CD14-positive monocyte (primary cell): ENCODE results near the gene WDR64. TPM values are rescaled to one million over a fixed set of nuclear protein-coding genes. Genes with fewer than 3 reads are reported as not detected.

Experiments used
- DNase-seq, 3 donors: peaks; one replicate each; pipeline ENCODE4 v3.0.0-alpha.2; 2011 to 2022
- H2AFZ ChIP-seq: 2 replicates; pipeline ENCODE4 v1.6.0; 2012; ENCODE audit warnings: mild to moderate bottlenecking, low read depth, low read length, inconsistent platforms; ENCODE audit not compliant: insufficient read depth, poor library complexity, severe bottlenecking
- H3K27ac ChIP-seq, 2 donors: 1 replicate in 1 of 2; 2 replicates in 1 of 2; pipeline ENCODE4 v1.5.1; 2012 to 2013; ENCODE audit warnings: low read length in 2 of 2, control low read depth in 1 of 2, inconsistent platforms in 1 of 2, low read depth in 1 of 2, mild to moderate bottlenecking in 1 of 2
- H3K27me3 ChIP-seq, 2 donors: one replicate each; pipeline versions ENCODE4 v1.6.0 to v1.6.1; 2011 to 2013; ENCODE audit warnings: low read length in 2 of 2; ENCODE audit not compliant: control insufficient read depth in 2 of 2, insufficient read depth in 2 of 2
- H3K36me3 ChIP-seq, 2 donors: replicated peaks in 1 of 2; 1 replicate in 1 of 2; 2 replicates in 1 of 2; pipeline versions ENCODE4 v1.5.1 to v1.6.1; 2012 to 2013; ENCODE audit warnings: low read length in 2 of 2, control low read depth in 1 of 2, inconsistent platforms in 1 of 2, mild to moderate bottlenecking in 1 of 2; ENCODE audit not compliant: insufficient read depth in 2 of 2, control insufficient read depth in 1 of 2
- H3K4me1 ChIP-seq, 2 donors: 1 replicate in 1 of 2; 2 replicates in 1 of 2; pipeline versions ENCODE4 v1.5.1 to v1.6.1; 2012 to 2013; ENCODE audit warnings: low read length in 2 of 2, control low read depth in 1 of 2, inconsistent platforms in 1 of 2, mild to moderate bottlenecking in 1 of 2, moderate library complexity in 1 of 2; ENCODE audit not compliant: insufficient read depth in 2 of 2, control insufficient read depth in 1 of 2
- H3K4me2 ChIP-seq: replicated peaks from 2 replicates; pipeline ENCODE3; 2012; ENCODE audit warnings: low read length, moderate library complexity, mild to moderate bottlenecking; ENCODE audit not compliant: poor library complexity, severe bottlenecking; ENCODE audit errors: extremely low read depth
- H3K4me3 ChIP-seq, 3 experiments: fragments of 200-600 bp in 1 of 3; sonication (generic) in 1 of 3; replicated peaks in 1 of 3; 1 replicate in 2 of 3; 2 replicates in 1 of 3; pipeline ENCODE4 v1.5.1; 2011 to 2013; ENCODE audit warnings: low read length in 3 of 3, mild to moderate bottlenecking in 3 of 3, control low read depth in 2 of 3, low read depth in 2 of 3, inconsistent platforms in 1 of 3, moderate library complexity in 1 of 3
- H3K79me2 ChIP-seq: 2 replicates; pipeline ENCODE4 v1.6.0; 2012; ENCODE audit warnings: mild to moderate bottlenecking, control low read depth, inconsistent platforms, low read length, moderate library complexity; ENCODE audit not compliant: insufficient read depth
- H3K9ac ChIP-seq: 2 replicates; pipeline ENCODE4 v1.6.0; 2017; ENCODE audit warnings: low read length, mild to moderate bottlenecking; ENCODE audit not compliant: insufficient read depth, poor library complexity, severe bottlenecking
- H3K9me3 ChIP-seq, 2 donors: replicated peaks in 1 of 2; 1 replicate in 1 of 2; 2 replicates in 1 of 2; pipeline versions ENCODE4 v1.5.1 to v1.6.1; 2012 to 2013; ENCODE audit warnings: low read length in 2 of 2, control low read depth in 1 of 2; ENCODE audit not compliant: control insufficient read depth in 1 of 2, insufficient read depth in 1 of 2
- H4K20me1 ChIP-seq: 2 replicates; pipeline ENCODE4 v1.6.0; 2012; ENCODE audit warnings: mild to moderate bottlenecking, low read length, control low read depth, moderate library complexity; ENCODE audit not compliant: insufficient read depth
- H3K27ac Mint-ChIP-seq, 7 donors: one replicate each; pipeline ENCODE4 v1.8.0; 2020; ENCODE audit warnings: mild to moderate bottlenecking in 7 of 7, mixed read lengths in 7 of 7, moderate library complexity in 6 of 7, inconsistent platforms in 2 of 7
- H3K27me3 Mint-ChIP-seq, 3 donors: one replicate each; pipeline ENCODE4 v1.8.0; 2021 to 2022; ENCODE audit warnings: low read depth in 3 of 3, mild to moderate bottlenecking in 3 of 3, mixed read lengths in 3 of 3, moderate library complexity in 3 of 3, inconsistent platforms in 1 of 3
- H3K36me3 Mint-ChIP-seq, 2 donors: one replicate each; pipeline ENCODE4 v1.8.0; 2020; ENCODE audit warnings: mixed read lengths in 2 of 2, inconsistent platforms in 1 of 2, mild to moderate bottlenecking in 1 of 2
- H3K4me1 Mint-ChIP-seq: one replicate; pipeline ENCODE4 v1.8.0; 2020; ENCODE audit warnings: mild to moderate bottlenecking, mixed read lengths
- H3K4me3 Mint-ChIP-seq, 2 donors: one replicate each; pipeline ENCODE4 v1.8.0; 2020; ENCODE audit warnings: mild to moderate bottlenecking in 2 of 2, mixed read lengths in 2 of 2, moderate library complexity in 1 of 2
- H3K9me3 Mint-ChIP-seq, 7 donors: one replicate each; pipeline ENCODE4 v1.8.0; 2020 to 2022; ENCODE audit warnings: mixed read lengths in 7 of 7, mild to moderate bottlenecking in 6 of 7, moderate library complexity in 6 of 7, inconsistent platforms in 2 of 7
- WGBS: methylation state at CpG from one replicate; pipeline ENCODE4 v1.1.5; 2013; ENCODE audit warnings: missing lambda C conversion rate; ENCODE audit not compliant: insufficient coverage; 5-methylcytosine and 5-hydroxymethylcytosine counted together
- intact Hi-C, 2 donors: fragments of 100-400 bp; cut with micrococcal nuclease; formaldehyde crosslinking; loops; one replicate each; pipeline versions ENCODE4 v1.15.0 to v1.15.1; 2023
- polyA plus RNA-seq, 3 donors: library from polyadenylated mRNA; depleted of rRNA in 1 of 3; unstranded in 2 of 3; stranded (reverse) in 1 of 3; fragments of 300-500 nt in 2 of 3; fragments of >200 nt in 1 of 3; fragmentation: Illumina TruSeq in 2 of 3; gene quantifications; 1 replicate in 2 of 3; 2 replicates in 1 of 3; pipeline ENCODE4 v1.2.3, GENCODE V29; 2012 to 2021
- TF ChIP-seq, protein P1 (sequence below): fragments of 200-600 bp; IDR thresholded peaks from one replicate; pipeline ENCODE4 v1.8.0; 2022; ENCODE audit warnings: antibody characterized with exemption, mild to moderate bottlenecking

The WDR64 gene
- polyA plus RNA-seq, 3 donors: not detected

DNA sequence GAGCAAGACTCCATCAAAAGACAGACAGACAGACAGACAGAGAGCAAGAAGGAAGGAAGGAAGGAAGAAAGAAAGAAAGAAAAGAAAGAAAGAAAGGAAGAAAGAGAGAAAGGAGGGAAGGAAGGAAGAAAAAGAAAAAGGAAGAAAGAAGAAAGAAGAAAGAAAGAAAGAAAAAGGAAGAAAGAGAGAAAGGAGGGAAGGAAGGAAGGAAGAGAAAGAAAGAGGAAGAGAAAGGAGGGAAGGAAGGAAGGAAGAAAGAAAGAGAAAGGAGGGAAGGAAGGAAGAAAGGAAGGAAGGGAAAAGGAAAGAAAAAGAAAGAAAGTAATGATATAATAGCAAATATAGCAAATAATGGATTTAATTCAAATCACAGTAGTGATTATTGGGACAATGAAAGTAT, 44.6 kb upstream of the WDR64 start:
- Histone ChIP-seq H2AFZ (no peak overlapping the region), H3K9ac (no peak overlapping the region), H4K20me1 (no peaks in the 10 kb centered on the region), H3K27ac (no peak overlapping the region), H3K4me1 (peaks cover 8 to 23% of the 10 kb centered on the region in 2 donors), H3K27me3 (no peaks in the 10 kb centered on the region), H3K4me3 (no peak overlapping the region), H3K36me3 (peaks cover 3 to 19% of the 10 kb centered on the region in 2 donors), H3K9me3 (no peaks in the 10 kb centered on the region), H3K4me2 (no peak overlapping the region), H3K79me2 (peaks cover 9% of the 10 kb centered on the region)
- peaks cover 20 to 24% of the 10 kb centered on the region in 2 donors for H3K36me3 Mint-ChIP-seq
- H3K27me3 Mint-ChIP-seq: peaks cover 0 to 2% (median 0%) of the 10 kb centered on the region in 3 donors
- H3K4me1 Mint-ChIP-seq: peaks cover 25% of the 10 kb centered on the region
- H3K4me3 Mint-ChIP-seq: no peak overlapping the region
- H3K9me3 Mint-ChIP-seq: no peaks in the 10 kb centered on the region
- intact Hi-C loops: no loop called here
- DNase-seq: no peak
- peak overlapping the region; percentile 2 to 78 (median 59) for H3K27ac Mint-ChIP-seq
- TF ChIP-seq, protein P1, sequence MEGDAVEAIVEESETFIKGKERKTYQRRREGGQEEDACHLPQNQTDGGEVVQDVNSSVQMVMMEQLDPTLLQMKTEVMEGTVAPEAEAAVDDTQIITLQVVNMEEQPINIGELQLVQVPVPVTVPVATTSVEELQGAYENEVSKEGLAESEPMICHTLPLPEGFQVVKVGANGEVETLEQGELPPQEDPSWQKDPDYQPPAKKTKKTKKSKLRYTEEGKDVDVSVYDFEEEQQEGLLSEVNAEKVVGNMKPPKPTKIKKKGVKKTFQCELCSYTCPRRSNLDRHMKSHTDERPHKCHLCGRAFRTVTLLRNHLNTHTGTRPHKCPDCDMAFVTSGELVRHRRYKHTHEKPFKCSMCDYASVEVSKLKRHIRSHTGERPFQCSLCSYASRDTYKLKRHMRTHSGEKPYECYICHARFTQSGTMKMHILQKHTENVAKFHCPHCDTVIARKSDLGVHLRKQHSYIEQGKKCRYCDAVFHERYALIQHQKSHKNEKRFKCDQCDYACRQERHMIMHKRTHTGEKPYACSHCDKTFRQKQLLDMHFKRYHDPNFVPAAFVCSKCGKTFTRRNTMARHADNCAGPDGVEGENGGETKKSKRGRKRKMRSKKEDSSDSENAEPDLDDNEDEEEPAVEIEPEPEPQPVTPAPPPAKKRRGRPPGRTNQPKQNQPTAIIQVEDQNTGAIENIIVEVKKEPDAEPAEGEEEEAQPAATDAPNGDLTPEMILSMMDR: no peak

DNA sequence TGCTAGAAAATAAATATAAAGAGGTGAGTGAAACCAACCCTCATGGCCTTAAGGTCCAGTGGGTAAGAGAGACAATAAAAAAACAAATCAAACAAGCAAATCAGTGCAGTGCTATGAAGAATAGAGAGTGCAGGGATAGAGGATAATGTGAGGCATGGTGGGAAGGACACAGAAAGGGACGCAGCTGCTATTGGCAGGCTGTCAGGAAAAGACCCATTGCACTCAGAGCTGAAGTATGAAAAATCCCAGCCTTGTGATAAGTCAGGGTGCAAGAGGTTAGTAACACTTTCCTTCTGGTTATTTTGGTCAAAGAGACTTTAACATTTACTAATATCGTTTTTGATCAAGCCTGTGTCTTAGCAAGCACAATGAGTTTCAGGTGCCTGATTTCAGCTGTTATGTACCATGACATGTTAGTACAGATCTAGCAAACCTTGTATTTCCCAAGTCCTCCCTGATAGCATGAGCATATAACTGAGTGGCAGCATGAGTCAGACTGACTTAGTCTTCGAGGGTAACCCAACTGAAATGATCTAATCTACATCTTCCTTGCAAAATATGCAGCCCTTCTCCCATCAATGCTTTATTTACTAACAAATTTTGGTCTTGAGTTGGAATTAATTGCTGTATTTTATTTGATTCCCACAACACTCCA, 43.6 kb upstream of the WDR64 start:
- Mint-ChIP-seq H3K4me1 (peaks cover 25% of the 10 kb centered on the region), H3K36me3 (peaks cover 10 to 14% of the 10 kb centered on the region in 2 donors), H3K27ac (peak overlapping the region in 2 of 7 donors; percentile 7 to 69), H3K4me3 (no peak overlapping the region), H3K9me3 (no peaks in the 10 kb centered on the region), H3K27me3 (peaks cover 0 to 3% (median 0%) of the 10 kb centered on the region in 3 donors)
- no peaks in the 10 kb centered on the region for H3K27me3 ChIP-seq
- peak in 1 of 3 donors; percentile 44 for DNase-seq
- no peak overlapping the region for H2AFZ ChIP-seq
- no peak overlapping the region for H3K9ac ChIP-seq
- WGBS: 90% methylated on average over 1 of the region's 3 CpGs
- intact Hi-C loops: no loop called here
- no peaks in the 10 kb centered on the region for H4K20me1 ChIP-seq
- H3K4me2 ChIP-seq: no peak overlapping the region
- peaks cover 7% of the 10 kb centered on the region for H3K79me2 ChIP-seq
- H3K9me3 ChIP-seq: no peaks in the 10 kb centered on the region
- H3K27ac ChIP-seq: no peak overlapping the region
- peaks cover 0 to 10% of the 10 kb centered on the region in 2 donors for H3K36me3 ChIP-seq
- H3K4me1 ChIP-seq: peaks cover 11 to 26% of the 10 kb centered on the region in 2 donors
- no peak overlapping the region for H3K4me3 ChIP-seq
- TF ChIP-seq, protein P1: no peak
